Breast epithelium (tissue), 3 donors: ENCODE data around the gene CNTNAP5.

Experiments
- CTCF ChIP-seq, 3 donors: fragments of 450-650 bp; IDR thresholded peaks; one replicate each; pipeline ENCODE4 v1.5.1; 2016 to 2017; ENCODE audit warnings: antibody characterized with exemption in 3 of 3, mild to moderate bottlenecking in 3 of 3, moderate library complexity in 3 of 3
- POLR2A ChIP-seq: fragments of 450-650 bp; IDR thresholded peaks from one replicate; pipeline ENCODE4 v1.6.1; 2016; ENCODE audit warnings: antibody characterized with exemption, mild to moderate bottlenecking, moderate library complexity

- TF ChIP-seq CTCF (IDR thresholded peaks at IDR 0.05): no peak
- TF ChIP-seq POLR2A: no peak
Observed at GRCh38 chr2:124163840-124164239, 138.8 kb downstream of the CNTNAP5 start.
